HL-60 (cell line): ENCODE results near the gene VWA7.
"Not testable (repeated sequence)": the region's sequence is repeated elsewhere in the genome, so short reads cannot be mapped to it uniquely, and the experiment has no call there.

ENCODE experiments used
- DNase-seq, 2 experiments: peaks; one replicate each; pipeline ENCODE4 v3.0.0-alpha.2; 2010 to 2020; ENCODE audit warnings: low read depth in 1 of 2, low spot score in 1 of 2
- H3K27ac ChIP-seq: fragments of 250-450 bp; sonication (Bioruptor Pico); replicated peaks from 2 replicates; pipeline ENCODE4 v1.5.1; 2020; ENCODE audit warnings: mild to moderate bottlenecking, moderate library complexity
- H3K27me3 ChIP-seq: fragments of 250-450 bp; sonication (Bioruptor Pico); 2 replicates; pipeline ENCODE4 v1.5.1; 2021; ENCODE audit warnings: mild to moderate bottlenecking, moderate library complexity; ENCODE audit not compliant: insufficient read depth, poor library complexity, severe bottlenecking
- H3K4me3 ChIP-seq: replicated peaks from 2 replicates; pipeline ENCODE4 v1.5.1; 2011; ENCODE audit warnings: mild to moderate bottlenecking, control low read depth, low read length; ENCODE audit not compliant: insufficient read depth
- CTCF ChIP-seq: IDR thresholded peaks from one replicate; pipeline ENCODE4 v1.5.1; 2011; ENCODE audit warnings: low read length, control low read depth, inconsistent platforms; ENCODE audit not compliant: insufficient read depth
- GABPA ChIP-seq: IDR thresholded peaks from 2 replicates; pipeline ENCODE4 v1.6.1; 2012; ENCODE audit warnings: low read depth
- POLR2AphosphoS5 ChIP-seq: IDR thresholded peaks from 2 replicates; pipeline ENCODE4 v1.6.1; 2012; ENCODE audit warnings: low read depth
- REST ChIP-seq: IDR thresholded peaks from 2 replicates; pipeline ENCODE4 v1.6.1; 2012; ENCODE audit warnings: low read depth; ENCODE audit not compliant: insufficient replicate concordance
- SPI1 ChIP-seq: IDR thresholded peaks from 2 replicates; pipeline ENCODE4 v1.6.1; 2012; ENCODE audit warnings: low read depth, mild to moderate bottlenecking, borderline replicate concordance

VWA7 gene

GRCh38 chr6:31794866-31795615, 17.9 kb upstream of the VWA7 start:
- H3K27me3 ChIP-seq: no peaks in the 10 kb centered on the region
- H3K27ac ChIP-seq: peak overlapping the region; percentile 91
- H3K4me3 ChIP-seq: peak overlapping the region; percentile 85
- peak in 1 of 2 experiments; percentile 67 for DNase-seq
- TF ChIP-seq POLR2AphosphoS5 (peak; percentile 24; the same call in 1 of the 2 replicates), GABPA (no peak)

GRCh38 chr6:31794294-31794865, 17.3 kb upstream of the VWA7 start:
- Histone ChIP-seq H3K4me3 (peak overlapping the region; percentile 85), H3K27ac (peak overlapping the region; percentile 91), H3K27me3 (no peaks in the 10 kb centered on the region)
- TF ChIP-seq POLR2AphosphoS5 (no peak), SPI1 (peak; percentile 20; the same call in 1 of the 2 replicates)
- DNase-seq: peak in 1 of 2 experiments; percentile 40

- peak overlapping the region; percentile 85 for H3K4me3 ChIP-seq
- not testable (repeated sequence) for DNase-seq, H3K27me3 ChIP-seq, H3K27ac ChIP-seq
These were observed 16.8 kb upstream of the VWA7 start for GRCh38 chr6:31793927-31794245.

- no peak for DNase-seq
- Histone ChIP-seq H3K27ac (no peak overlapping the region), H3K27me3 (no peaks in the 10 kb centered on the region), H3K4me3 (no peak overlapping the region)
- no peak for TF ChIP-seq SPI1
- no peak for TF ChIP-seq CTCF
- no peak for TF ChIP-seq GABPA
- no peak for TF ChIP-seq REST
- no peak for TF ChIP-seq POLR2AphosphoS5
These were observed 15.6 kb upstream of the VWA7 start for GRCh38 chr6:31792761-31793171.

DNA sequence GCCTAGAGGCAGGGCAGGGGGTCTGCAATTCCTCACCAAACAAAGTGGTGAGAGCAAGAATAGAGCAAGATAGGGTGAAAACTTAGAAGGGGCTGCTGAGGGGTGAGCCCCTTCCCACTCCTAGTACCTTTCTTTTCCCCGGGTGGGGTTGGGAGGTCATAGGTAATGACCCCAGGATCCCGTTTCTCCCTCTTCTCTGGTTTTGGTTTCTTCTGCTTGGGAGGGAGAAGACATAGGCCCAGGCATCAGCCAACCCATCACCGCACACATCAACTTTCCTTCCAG, 14.9 kb upstream of the VWA7 start:
- no peak overlapping the region for H3K27ac ChIP-seq
- TF ChIP-seq GABPA (no peak), REST (no peak)
- no peak for DNase-seq
- H3K4me3 ChIP-seq: no peak overlapping the region
- no peaks in the 10 kb centered on the region for H3K27me3 ChIP-seq

DNA sequence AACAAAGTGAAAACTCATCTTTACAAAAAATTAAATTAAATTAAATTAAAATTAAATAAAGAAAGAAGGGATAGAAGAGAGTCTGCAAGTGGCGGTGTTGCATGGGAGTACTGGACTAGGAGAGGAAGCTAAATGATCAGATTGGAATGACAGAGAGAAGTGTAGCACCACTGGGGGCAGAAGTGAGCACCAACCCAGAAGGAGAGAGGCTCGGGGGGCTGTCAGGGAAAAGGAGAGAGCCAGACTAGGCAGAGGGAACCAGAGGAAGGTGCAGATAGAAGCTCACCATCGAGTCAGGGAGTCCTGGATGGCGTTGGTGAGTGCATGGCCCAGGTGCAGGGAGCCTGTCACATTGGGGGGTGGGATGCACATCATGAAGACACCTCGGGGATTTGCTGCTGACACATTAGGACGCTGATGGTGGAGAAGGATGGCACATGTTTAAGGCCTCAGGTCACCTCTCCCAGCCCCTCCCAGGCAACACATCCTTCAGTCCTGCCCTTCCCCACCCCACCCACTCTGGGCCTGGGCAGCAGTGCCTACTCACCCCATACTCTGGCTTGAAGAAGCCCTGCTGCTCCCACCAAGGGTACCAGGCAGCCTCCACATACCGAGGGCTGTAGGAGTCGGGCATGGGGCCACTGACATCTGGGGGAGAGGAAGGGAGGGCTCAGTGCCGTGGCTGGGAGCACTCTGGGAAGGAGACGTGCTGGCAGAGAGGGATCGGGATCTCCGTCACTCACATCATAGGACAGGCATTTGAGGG, 14.4 kb upstream of the VWA7 start:
- Histone ChIP-seq H3K27me3 (no peaks in the 10 kb centered on the region), H3K4me3 (no peak overlapping the region), H3K27ac (no peak overlapping the region)
- TF ChIP-seq SPI1 (peak; percentile 11; the same call in 1 of the 2 replicates), CTCF (peak; percentile 39), REST (no peak), POLR2AphosphoS5 (no peak), GABPA (no peak)
- DNase-seq: peak in 1 of 2 experiments; percentile 39
